GM19023 (cell line): ENCODE data around the gene MLF2.
"Not testable (repeated sequence)": the region's sequence is repeated elsewhere in the genome, so short reads cannot be mapped to it uniquely, and the experiment has no call there.

ENCODE experiments used
- ATAC-seq: cut with Tn5 transposase; IDR thresholded peaks from one replicate; pipeline ENCODE4 v1.9.1; 2021; ENCODE audit warnings: mild to moderate bottlenecking, moderate library complexity; ENCODE audit not compliant: unreplicated experiment

Gene MLF2

DNA sequence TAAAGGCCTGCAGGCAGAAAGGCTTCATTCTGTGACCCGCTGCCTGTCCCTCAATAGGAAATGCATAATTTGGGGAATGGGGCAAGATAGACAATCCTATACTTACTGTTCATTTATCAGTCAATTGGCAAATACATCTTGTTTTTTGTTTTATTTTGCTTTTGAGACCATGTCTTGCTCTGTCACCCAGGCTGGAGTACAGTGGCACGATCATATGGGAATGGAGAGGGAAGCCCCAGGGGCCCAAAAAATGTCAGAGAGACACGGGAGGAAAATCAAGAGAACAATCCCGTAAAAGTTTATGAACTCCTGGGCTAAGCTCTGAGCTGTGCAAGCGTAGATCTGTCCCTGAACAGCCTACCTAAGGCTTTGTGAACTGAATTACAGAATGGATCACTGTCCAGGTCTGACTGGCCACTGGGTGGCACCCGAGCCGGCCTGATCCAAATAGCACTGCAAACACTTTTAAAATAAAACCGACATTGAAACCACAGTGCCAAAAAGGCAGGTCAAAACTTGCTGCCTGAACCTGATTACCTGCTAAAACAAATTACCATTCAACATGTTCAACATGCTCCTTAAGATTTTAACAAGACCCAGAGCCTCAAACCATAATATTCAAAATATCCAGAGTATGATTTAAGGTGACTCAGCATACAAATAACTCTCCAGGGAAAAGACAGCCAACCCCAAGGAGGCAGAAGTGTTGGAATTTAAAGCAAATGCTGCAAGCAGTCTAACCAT is 17.3 kb downstream of the MLF2 start:
- no peak for ATAC-seq

- ATAC-seq = no peak
Measured at GRCh38 chr12:6734506-6735387, 18.2 kb downstream of the MLF2 start.

GRCh38 chr12:6730169-6730568 is 22.8 kb downstream of the MLF2 start:
- no peak for ATAC-seq

DNA sequence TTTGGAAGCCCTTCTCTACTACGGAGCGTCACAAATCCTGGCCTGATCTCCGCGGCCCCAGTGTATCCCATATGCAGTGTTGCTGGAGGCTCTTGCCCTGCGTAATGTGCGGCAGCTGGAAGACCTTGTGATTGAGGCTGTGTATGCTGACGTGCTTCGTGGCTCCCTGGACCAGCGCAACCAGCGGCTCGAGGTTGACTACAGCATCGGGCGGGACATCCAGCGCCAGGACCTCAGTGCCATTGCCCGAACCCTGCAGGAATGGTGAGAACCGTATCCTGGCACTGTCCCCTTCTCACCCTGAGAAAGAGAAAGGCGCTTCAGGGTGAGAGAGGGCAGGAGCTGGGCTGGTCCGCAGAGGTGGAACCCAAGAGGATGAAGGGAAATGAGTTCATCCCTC is 23.8 kb downstream of the MLF2 start:
- no peak for ATAC-seq

DNA sequence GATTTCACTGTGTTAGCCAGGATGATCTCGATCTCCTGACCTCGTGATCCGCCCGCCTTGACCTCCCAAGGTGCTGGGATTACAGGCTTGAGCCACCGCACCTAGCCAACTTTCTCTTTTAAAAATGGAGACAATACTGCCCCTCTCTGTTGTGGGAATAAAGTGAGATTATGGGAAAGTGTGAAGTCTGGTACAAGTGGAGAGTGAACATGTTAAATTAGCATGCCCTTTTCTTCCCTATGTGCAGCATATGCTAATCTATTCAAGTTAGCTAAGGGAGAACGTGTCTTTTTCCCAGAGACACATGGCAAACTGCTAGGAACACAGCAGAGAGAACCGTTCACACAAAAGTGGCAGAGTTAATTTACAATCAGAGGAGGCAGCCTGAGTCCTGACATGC is 27.6 kb downstream of the MLF2 start:
- no peak for ATAC-seq

- peak; percentile 16 for ATAC-seq
Measured at GRCh38 chr12:6724409-6724797, 28.5 kb downstream of the MLF2 start.

GRCh38 chr12:6723607-6724408 is 29.1 kb downstream of the MLF2 start, which contains the start of gene COPS7A:
Gene COPS7A, plus strand, starts transcription at chr12:6724046. Its CDS starts 611 bp downstream, at chr12:6724657.
- ATAC-seq = peak; percentile 94

DNA sequence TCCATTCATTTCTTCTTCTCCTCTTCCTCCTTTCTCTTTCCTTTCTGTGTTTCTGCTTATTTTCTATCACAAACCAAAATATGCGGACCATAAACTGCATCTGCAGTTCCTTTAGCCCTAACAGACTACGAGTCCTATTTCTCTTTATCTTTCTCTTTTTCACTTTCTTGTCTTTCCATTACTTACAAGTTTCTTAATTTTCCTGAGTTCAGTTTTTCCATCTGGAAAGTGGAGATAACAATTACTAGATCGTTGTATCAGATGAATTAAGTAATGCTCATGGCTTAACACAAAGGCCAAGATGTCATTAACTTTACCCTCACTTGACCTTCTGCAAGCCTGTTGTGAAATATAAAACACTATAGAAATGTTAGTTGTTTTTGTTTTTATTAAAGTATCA is 30.1 kb downstream of the MLF2 start:
- ATAC-seq = no peak

GRCh38 chr12:6716874-6717437 is 36.0 kb downstream of the MLF2 start:
- ATAC-seq = no peak

- not testable (repeated sequence) for ATAC-seq
Measured at GRCh38 chr12:6716031-6716873, 36.7 kb downstream of the MLF2 start.

DNA sequence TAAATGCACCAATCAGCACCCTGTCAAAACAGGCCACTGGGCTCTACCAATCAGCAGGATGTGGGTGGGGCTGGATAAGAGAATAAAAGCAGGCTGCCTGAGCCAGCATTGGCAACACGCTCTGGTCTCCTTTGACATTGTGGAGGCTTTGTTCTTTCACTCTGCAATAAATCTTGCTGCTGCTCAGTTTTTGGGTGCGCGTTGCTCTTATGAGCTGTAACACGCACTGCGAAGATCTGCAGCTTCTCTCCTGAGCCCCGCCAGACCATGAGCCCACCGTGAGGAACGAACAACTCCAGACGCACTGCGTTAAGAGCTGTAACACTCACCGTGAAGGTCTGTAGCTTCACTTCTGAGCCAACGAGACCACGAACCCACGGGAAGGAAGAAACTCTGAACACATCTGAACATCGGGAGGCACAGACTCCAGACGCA is 44.0 kb downstream of the MLF2 start:
- no peak for ATAC-seq

DNA sequence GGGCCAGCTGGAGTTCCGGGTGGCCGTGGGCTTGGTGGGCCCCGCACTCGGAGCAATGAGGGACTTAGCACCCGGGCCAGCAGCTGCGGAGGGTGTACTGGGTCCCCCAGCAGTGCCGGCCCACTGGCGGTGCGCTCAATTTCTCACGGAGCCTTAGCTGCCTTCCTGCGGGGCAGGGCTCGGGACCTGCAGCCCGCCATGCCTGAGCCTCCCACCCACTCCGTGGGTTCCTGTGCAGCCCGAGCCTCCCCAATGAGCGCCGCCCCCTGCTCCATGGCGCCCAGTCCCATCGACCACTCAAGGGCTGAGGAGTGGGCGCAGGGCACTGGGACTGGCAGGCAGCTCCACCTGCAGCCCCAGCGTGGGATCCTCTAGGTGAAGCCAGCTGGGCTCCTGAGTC is 44.6 kb downstream of the MLF2 start:
- ATAC-seq = not testable (repeated sequence)

DNA sequence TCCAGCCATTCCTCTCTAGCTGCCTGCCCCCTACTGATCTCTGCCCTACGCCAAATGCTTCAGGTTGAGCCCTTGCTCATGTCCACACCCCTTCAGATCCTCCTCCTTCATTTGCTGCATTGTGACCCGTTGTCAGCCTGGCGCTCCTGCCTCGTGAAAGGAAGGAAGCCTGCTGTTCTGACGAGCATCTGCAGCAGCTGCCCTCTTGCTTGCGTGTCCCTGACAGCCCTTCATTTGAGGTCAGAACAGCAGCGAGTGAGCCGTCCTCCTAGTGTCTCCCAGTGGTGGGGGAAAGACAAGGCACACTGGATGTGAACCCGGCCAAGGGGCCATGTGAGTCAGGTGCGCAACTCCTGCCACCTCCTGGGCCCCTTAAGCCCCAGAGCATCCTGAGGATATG is 49.3 kb downstream of the MLF2 start:
- ATAC-seq = no peak

DNA sequence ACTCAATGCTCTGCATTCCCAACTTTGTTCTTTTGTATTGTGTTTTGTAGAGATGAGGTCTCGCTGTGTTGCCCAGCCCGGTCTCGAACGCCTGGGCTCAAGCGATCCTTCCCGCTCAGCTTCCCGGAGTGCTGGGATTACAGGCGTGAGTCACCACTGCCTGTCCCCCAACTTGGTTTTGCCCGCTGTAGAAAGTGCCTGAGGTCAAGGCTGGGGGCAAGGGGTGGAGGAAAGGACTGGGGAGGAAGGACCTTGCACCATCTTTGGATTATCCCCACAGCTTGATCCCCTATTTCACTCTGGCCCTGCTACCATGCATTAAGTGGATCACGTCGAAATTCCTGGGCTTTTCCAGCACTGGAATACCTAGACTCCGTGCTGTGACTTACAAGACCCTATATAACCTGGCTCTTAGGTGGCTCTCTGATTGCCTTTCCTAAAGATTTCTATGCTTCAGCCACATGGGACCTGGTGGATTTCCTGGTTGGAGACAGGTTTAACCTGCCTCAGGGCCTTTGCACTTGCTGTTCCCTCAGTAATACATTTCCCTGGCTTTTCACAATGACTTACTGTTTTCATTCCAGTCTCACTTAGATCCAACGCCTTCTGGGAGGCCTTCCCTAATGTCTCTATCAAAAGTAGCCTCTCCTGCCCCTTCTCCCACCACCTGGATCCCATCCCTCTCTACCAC is 51.7 kb downstream of the MLF2 start:
- ATAC-seq = no peak

DNA sequence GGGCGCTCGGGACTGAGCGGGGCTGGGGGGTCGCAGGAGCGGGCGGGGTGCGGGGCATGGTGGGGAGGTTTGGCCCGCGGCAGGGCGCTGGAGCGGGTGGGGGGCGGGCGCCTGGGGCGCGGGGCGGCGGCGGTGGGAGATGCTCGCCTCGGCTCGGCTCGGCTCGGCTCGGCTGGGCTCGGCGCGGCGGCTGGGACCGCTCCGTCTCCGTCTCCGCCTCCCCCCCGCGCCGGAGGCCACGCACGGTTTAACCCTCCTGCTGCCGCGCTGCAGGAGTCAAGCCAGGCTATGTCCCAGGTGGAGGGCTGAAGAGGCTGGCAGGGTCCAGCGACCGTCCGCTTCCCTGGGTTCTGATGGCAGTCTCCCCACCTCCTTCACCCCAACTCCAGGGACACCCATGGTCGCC is 52.3 kb downstream of the MLF2 start, which contains the start of gene PIANP:
Gene PIANP, minus strand, starts transcription at position 170 of the 406 bp plus-strand sequence. CDS start 2,754 bp downstream, outside the sequence.
- no peak for ATAC-seq

DNA sequence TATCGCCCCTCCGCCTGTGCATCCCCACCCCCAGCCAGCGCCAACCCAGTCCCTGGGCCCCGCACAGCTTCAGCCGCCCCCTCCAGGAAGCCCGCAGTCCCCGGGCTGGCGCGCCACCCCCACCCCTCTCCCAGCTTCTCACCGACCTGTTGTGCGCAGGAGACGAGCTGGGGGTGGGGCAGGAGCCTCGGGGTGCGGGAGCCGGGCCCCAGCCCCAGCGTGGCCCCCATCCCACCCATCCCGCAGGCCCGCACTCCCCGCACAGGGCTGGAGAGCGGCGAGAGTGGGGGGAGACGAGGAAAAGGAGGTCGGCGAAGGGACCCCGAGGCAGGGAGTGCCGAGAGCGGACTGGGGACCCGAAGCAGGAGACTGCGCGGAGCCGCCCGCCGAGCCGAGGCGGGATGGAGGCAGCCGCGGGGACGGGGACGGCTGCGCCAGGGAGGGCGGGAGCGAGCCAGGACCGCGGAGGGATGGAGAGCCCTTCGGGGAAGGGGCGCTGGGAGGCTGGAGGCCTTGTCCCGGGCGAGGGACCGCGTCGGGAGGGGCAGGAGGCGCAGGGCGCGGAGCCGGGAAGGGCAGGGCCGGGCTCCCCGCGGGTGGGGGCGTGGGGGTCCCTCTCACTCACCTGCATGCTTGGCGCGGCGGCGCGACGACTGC is 52.8 kb downstream of the MLF2 start:
- no peak for ATAC-seq

DNA sequence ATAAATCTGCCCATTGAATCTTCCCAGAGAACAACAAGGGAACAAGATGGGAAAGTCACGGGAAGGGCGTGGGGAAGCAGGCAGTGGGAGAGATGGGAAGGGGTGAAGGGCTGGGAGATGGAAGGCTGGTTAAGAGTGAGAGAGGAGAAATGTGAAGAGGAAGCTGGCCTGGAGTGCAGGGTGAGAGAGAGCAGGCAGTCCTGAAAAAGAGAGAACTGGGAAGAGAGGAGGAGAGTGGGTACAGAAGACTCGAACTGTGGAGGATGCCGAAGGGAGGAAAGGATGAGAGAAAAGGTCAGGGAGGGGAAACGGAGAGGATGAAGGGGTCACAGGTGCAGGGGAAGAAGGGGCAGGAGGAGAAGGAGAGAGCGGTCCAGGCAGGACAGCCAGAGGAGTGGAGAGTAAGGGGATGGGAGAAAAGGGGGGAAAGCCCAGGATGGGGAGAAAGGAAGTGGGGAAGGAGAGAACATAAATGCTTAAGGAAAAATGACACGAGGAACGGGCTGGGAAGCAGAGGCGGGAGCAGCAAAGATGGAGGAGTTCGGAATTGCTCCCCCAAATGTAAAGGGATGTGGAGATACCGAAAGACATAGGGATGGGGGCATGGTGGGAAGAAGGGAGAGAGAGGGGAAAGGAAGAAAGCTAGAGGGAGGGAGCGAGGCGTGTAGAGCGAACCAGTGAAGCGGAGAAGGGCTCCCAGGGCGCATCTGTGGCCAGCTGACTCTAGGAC is 53.5 kb downstream of the MLF2 start:
- no peak for ATAC-seq
